Skeletal muscle satellite cell (primary cell): Measurements from ENCODE around the gene APBB1IP. TPM values are rescaled to one million over a fixed set of nuclear protein-coding genes. Genes with fewer than 3 reads are reported as not detected.
"Not testable (repeated sequence)": the region's sequence is repeated elsewhere in the genome, so short reads cannot be mapped to it uniquely, and the experiment has no call there.

Source experiments
- H3K27me3 ChIP-seq: 2 replicates; pipeline ENCODE4 v1.7.0; 2013; ENCODE audit warnings: low read length; ENCODE audit not compliant: control insufficient read depth, insufficient read depth
- H3K36me3 ChIP-seq: 2 replicates; pipeline ENCODE4 v1.7.0; 2013; ENCODE audit warnings: mild to moderate bottlenecking, control low read depth, low read length; ENCODE audit not compliant: insufficient read depth
- H3K4me1 ChIP-seq: 2 replicates; pipeline ENCODE4 v1.7.0; 2013; ENCODE audit warnings: low read length; ENCODE audit not compliant: control insufficient read depth, insufficient read depth
- H3K4me2 ChIP-seq: 2 replicates; pipeline ENCODE4 v1.7.0; 2013; ENCODE audit warnings: mild to moderate bottlenecking, low read length
- H3K4me3 ChIP-seq: 2 replicates; pipeline ENCODE4 v1.7.0; 2013; ENCODE audit warnings: low read length
- H3K9ac ChIP-seq: 2 replicates; pipeline ENCODE4 v1.7.0; 2013; ENCODE audit warnings: mild to moderate bottlenecking, low read depth, low read length, moderate library complexity
- H3K9me3 ChIP-seq: replicated peaks from 2 replicates; pipeline ENCODE4 v1.7.0; 2013; ENCODE audit warnings: mild to moderate bottlenecking, control low read depth, low read length
- total RNA-seq: library from RNA; depleted of rRNA; stranded (reverse); fragments of >200 nt; gene quantifications from 2 replicates; pipeline ENCODE4 v1.2.3, GENCODE V29; 2012; rRNA removed

Gene APBB1IP, protein sequence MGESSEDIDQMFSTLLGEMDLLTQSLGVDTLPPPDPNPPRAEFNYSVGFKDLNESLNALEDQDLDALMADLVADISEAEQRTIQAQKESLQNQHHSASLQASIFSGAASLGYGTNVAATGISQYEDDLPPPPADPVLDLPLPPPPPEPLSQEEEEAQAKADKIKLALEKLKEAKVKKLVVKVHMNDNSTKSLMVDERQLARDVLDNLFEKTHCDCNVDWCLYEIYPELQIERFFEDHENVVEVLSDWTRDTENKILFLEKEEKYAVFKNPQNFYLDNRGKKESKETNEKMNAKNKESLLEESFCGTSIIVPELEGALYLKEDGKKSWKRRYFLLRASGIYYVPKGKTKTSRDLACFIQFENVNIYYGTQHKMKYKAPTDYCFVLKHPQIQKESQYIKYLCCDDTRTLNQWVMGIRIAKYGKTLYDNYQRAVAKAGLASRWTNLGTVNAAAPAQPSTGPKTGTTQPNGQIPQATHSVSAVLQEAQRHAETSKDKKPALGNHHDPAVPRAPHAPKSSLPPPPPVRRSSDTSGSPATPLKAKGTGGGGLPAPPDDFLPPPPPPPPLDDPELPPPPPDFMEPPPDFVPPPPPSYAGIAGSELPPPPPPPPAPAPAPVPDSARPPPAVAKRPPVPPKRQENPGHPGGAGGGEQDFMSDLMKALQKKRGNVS
- total RNA-seq, result 1.8 and 3.5 TPM in 2 replicates

DNA sequence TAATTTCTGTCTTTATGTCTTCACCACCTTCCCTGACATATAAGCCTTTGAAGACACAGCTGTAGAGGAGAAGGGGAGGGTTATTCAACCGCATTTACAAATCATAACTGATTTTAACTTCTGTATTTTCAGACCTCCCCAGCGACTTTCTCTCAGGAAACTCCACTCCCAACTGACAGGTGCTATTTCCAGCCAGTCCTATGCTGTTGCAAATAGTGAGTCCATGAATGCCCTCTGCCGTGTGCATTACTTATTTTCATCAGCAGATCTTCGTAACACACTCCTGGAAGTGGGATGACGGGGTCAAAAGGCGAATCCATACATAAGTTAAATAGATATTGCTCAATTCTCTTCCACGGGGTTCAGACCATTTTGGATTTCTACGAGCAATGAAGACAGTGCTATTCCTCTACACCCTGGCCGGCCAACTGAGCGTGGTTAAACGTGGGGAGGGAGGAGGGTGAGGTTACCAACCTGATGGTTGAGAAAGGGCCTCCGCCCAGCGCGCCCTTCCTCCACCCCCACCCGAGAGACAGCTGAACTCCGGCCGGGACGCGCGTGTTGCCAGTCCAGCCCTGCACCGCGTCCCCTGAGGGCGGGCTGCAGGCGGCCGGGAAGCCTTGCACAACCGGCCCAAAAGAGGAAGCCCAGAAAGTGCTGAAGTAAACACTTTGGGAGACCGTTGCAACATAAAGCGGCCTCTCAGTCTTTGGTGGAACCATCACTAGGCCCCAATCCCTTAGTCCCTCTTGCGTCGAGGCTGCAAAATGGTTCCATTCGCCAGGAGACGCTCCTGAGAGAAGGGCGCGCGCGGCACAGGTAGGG, at the start of gene APBB1IP:
APBB1IP (plus strand) TSS at position 705 of the 825 bp plus-strand sequence. CDS start 53,986 bp downstream, outside the sequence.
- Histone ChIP-seq H3K27me3 (no peaks in the 10 kb centered on the region), H3K4me1 (no peaks in the 10 kb centered on the region), H3K4me2 (no peak within 1 kb of the TSS), H3K9ac (no peak within 1 kb of the TSS), H3K4me3 (no peak within 1 kb of the TSS), H3K9me3 (no peaks in the 10 kb centered on the region), H3K36me3 (no peaks in the 10 kb centered on the region)

DNA sequence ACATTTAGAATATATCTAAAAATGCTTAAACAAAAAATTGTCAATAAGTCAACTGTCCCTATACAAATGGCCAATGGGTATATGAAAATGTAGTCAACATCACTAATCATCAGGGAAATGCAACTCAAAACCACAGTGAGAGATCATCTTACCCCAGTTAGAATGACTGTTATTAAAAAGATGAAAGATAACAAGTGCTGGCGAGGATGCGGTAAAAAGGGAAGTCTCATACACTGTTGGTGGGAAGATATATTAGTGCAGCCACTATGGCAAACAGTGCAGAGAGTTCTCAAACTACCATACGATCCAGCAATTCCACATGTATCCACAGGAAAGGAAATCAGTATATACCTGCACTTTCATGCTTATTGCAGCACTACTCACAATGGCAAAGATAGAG, 48.6 kb upstream of the APBB1IP start:
- H3K9me3 ChIP-seq, result peaks cover 3% of the 10 kb centered on the region
- no peaks in the 10 kb centered on the region for H3K4me1 ChIP-seq
- no peak overlapping the region for H3K4me2 ChIP-seq
- no peak overlapping the region for H3K4me3 ChIP-seq
- no peaks in the 10 kb centered on the region for H3K36me3 ChIP-seq
- H3K27me3 ChIP-seq, result no peaks in the 10 kb centered on the region
- H3K9ac ChIP-seq, result no peak overlapping the region

DNA sequence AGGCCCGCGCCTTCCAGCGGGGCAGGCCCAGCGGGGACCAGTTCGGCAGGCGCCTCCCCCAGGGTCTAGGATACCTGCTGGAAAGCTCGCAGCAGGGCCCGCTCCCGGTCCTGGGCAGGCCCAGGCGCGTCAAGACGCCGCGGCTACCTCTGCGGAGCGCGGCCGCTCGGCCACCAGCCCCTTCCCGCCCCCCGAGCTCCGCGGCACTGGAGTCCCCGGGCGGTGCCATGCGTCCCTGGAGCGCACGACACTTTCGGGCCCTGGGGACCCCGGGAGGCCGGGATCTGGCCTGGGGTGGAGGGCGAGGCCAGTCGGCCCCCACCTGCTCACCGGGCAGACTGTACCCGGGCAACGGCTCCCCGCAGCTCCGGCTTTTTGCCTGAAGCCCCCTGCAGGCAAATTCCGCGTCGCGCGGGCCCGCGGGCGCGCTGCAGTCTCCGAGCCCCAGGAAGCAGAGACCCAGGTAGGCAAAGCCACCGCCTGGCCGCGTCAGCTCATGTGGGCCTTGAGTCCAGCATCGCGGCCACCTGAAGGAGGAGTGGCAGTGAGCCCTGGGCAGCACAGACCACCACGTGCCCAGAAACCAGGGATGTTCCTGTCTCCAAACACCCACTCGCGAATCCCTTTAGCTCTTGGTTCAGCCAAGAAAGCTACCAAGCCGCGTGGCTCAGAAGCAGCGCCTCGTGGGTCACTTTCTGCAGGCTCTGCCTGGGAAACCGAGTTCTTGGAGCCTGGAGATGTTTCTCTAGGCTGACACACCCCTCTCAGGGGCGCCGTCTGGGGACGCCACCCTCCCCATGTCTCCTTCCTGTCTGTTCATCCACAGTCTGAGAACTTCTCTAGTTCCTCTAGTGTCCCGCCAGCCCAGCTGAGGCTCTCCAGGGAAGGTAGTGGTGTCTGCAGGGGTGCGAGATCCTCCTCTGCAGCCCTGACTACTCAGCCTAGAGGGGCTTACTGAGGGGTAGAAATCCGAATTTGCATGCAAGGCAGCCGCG, 46.1 kb upstream of the APBB1IP start:
- H3K9ac ChIP-seq, result no peak overlapping the region
- H3K4me2 ChIP-seq, result no peak overlapping the region
- no peaks in the 10 kb centered on the region for H3K4me1 ChIP-seq
- no peak overlapping the region for H3K4me3 ChIP-seq
- H3K36me3 ChIP-seq, result no peaks in the 10 kb centered on the region
- peaks cover under 1% of the 10 kb centered on the region for H3K9me3 ChIP-seq
- no peaks in the 10 kb centered on the region for H3K27me3 ChIP-seq

DNA sequence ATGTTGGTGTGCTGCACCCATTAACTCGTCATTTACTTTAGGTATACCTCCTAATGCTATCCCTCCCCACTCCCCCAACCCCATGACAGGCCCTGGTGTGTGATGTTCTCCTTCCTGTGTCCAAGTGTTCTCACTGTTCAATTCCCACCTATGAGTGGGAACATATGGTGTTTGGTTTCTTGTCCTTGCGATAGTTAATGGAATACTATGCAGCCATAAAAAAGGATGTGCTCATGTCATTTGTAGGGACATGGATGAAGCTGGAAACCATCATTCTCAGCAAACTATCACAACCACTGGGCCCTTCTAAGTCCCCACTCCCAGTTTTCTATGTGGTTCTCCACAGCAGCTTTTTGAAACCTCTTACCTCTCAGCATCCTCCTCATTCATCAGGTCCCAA, 39.8 kb upstream of the APBB1IP start:
- H3K9ac ChIP-seq, H3K4me3 ChIP-seq, H3K9me3 ChIP-seq, H3K36me3 ChIP-seq, H3K4me2 ChIP-seq, H3K27me3 ChIP-seq, H3K4me1 ChIP-seq: not testable (repeated sequence)

DNA sequence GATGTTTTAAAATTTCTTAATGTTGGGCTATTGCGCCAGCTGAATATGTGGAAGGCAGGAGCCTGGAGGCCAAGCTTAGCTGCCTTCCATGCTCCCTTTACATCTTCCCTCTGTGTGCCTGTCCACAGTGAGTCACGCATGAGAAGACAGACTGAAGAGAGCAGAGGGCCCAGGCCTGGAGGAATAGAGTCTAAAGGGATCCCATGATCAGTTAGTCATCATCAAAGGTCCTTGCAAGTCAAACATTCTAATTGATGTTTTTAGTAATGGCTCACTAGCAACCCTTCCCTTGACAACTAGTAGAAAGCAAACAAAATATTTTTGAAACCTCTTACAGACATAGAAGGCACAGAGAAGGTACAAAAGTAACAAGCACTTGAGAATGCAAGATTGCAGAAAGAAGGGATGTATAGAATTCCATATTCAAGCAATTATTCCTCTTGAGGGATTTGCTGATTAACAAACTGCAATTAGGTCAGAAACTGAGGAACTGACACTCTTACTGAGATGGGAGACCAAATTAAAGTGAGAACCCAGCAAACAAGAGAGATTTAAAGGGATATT, 30.7 kb upstream of the APBB1IP start:
- no peaks in the 10 kb centered on the region for H3K36me3 ChIP-seq
- no peak overlapping the region for H3K4me2 ChIP-seq
- no peaks in the 10 kb centered on the region for H3K27me3 ChIP-seq
- H3K9me3 ChIP-seq, result peaks cover 5% of the 10 kb centered on the region
- H3K4me1 ChIP-seq, result no peaks in the 10 kb centered on the region
- H3K9ac ChIP-seq, result no peak overlapping the region
- H3K4me3 ChIP-seq, result no peak overlapping the region

DNA sequence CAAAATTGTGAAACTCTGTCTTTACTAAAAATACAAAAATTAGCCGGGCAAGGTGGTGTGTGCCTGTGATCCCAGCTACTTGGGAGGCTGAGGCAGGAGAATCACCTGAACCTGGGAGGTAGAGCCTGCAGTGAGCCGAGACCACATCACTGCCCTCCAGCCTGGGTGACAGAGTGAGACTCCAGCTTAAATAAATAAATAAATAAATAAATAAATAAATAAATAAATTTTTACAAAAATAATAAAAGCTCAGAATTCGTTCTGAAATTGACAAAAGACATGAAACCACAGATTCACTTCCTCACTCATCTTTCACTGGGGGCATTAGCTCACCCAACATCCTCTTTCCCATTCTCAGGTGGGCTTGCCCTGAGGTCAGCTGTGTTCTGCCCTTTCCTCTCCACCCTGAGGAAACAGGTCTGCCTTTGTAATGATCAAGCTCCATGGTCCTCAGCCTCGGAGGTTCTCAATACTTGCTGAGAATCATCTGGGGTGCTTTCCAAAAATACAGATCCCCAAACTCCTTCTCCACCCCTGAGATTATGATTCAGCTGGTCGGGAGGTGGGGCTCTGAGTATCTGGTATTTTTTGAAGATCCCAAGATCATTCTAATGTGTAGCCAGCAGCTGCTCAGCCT, 29.2 kb upstream of the APBB1IP start:
- Histone ChIP-seq H3K4me1 (no peaks in the 10 kb centered on the region), H3K27me3 (no peaks in the 10 kb centered on the region), H3K4me2 (no peak overlapping the region), H3K36me3 (no peaks in the 10 kb centered on the region), H3K4me3 (no peak overlapping the region), H3K9me3 (peaks cover 5% of the 10 kb centered on the region), H3K9ac (no peak overlapping the region)

DNA sequence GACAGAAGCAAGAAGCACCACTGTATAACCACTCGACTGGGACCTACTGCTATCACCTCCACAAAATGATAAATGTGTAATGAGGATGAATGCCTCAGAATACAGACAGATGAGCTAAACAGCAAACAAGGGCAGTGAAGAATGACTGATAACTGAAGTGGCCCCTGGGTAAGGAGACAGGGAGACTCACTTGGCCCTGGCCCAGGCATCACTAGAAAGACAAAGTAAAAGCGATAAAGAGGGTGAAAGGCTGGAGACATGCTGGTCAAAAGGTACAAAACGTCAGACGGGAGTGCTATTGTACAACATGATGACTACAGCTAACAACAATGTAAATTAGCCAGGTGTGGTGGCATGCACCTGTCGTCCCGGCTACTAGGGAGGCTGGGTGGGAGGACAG, 27.8 kb upstream of the APBB1IP start:
- Histone ChIP-seq H3K4me3 (no peak overlapping the region), H3K4me1 (no peaks in the 10 kb centered on the region), H3K27me3 (no peaks in the 10 kb centered on the region), H3K36me3 (no peaks in the 10 kb centered on the region), H3K9ac (no peak overlapping the region), H3K9me3 (peaks cover 8% of the 10 kb centered on the region), H3K4me2 (no peak overlapping the region)

DNA sequence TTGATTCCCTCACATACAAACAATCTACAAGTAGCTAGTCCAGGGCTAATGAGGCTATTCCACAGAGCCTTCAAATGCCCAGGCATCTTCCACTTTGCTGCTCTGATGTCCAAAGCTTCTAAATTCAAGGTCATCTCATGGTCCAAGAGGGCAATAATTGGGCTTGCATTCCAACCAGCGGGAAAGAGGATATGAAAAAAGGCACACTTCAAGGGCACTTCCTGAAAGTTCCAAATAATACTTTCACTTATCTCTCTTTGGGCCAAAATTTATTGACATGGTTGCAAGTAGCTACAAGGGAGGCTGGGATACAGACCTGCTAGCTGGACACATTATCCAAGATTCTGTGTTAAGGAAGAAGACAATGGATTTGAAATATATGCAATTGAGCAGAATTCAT, 25.2 kb upstream of the APBB1IP start:
- no peak overlapping the region for H3K9ac ChIP-seq
- H3K4me1 ChIP-seq, result no peaks in the 10 kb centered on the region
- H3K27me3 ChIP-seq, result no peaks in the 10 kb centered on the region
- peaks cover 13% of the 10 kb centered on the region for H3K9me3 ChIP-seq
- H3K36me3 ChIP-seq, result no peaks in the 10 kb centered on the region
- no peak overlapping the region for H3K4me3 ChIP-seq
- no peak overlapping the region for H3K4me2 ChIP-seq

DNA sequence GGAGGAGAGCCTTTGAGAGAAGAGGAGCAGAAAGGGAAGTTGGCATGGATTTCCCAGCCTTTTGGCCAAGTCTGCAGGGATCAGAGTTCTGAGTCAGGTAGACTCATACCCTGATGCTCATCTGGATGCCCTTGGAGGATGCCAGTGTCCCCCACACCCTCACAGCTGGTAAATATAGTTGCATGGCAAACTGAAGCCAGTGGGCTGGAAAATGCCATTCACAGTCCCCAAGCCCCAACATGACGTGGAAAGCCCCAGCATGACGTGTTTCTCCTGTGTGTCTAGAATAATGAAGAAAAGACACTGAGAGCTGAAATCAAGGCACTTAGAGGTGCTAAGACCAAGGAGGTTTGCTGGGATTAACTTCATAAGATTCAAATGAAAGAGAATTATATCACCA, 24.8 kb upstream of the APBB1IP start:
- no peaks in the 10 kb centered on the region for H3K36me3 ChIP-seq
- no peak overlapping the region for H3K4me3 ChIP-seq
- H3K27me3 ChIP-seq, result no peaks in the 10 kb centered on the region
- H3K9me3 ChIP-seq, result peaks cover 13% of the 10 kb centered on the region
- H3K9ac ChIP-seq, result no peak overlapping the region
- no peaks in the 10 kb centered on the region for H3K4me1 ChIP-seq
- no peak overlapping the region for H3K4me2 ChIP-seq

DNA sequence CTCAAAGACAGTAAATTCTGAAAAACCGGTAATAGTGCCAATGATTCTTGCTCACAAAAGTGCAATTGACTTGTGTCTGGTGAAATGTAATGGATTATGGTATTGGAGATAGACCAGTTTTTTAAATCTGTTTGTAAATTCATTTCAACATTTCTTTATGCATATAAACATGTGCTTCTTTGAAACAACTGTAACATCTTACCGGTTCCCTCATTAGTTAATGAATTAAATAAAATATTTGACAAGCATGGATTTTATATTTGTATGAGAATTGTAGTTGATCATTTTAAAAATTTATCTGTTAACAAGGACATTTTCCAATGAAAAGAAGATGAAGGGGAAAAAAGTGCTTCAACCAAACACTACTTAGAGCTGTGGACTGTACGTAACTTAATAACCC, 21.0 kb upstream of the APBB1IP start:
- H3K36me3 ChIP-seq, result no peaks in the 10 kb centered on the region
- peaks cover 8% of the 10 kb centered on the region for H3K9me3 ChIP-seq
- no peak overlapping the region for H3K4me3 ChIP-seq
- H3K9ac ChIP-seq, result no peak overlapping the region
- no peaks in the 10 kb centered on the region for H3K4me1 ChIP-seq
- H3K4me2 ChIP-seq, result no peak overlapping the region
- H3K27me3 ChIP-seq, result no peaks in the 10 kb centered on the region
